Tibial nerve (tissue), 4 donors: ENCODE measurements around the gene SLC6A15.

Experiments used
- EP300 ChIP-seq, 2 donors: sonication (generic); formaldehyde crosslinking; IDR thresholded peaks; one replicate each; pipeline ENCODE4 v1.6.1; 2017; ENCODE audit warnings: antibody characterized with exemption in 2 of 2, mild to moderate bottlenecking in 1 of 2
- POLR2A ChIP-seq, 2 donors: fragments of 450-650 bp; IDR thresholded peaks; one replicate each; pipeline ENCODE4 v1.6.1; 2017; ENCODE audit warnings: antibody characterized with exemption in 2 of 2, mild to moderate bottlenecking in 2 of 2, moderate library complexity in 2 of 2
- TF ChIP-seq, protein P1 (sequence below), 5 experiments: fragments of 200-600 bp in 3 of 5; fragments of 450-650 bp in 2 of 5; sonication (generic) in 3 of 5; IDR thresholded peaks; one replicate each; pipeline ENCODE4 v1.5.1; 2016 to 2019; ENCODE audit warnings: antibody characterized with exemption in 5 of 5, mild to moderate bottlenecking in 3 of 5, moderate library complexity in 2 of 5

DNA sequence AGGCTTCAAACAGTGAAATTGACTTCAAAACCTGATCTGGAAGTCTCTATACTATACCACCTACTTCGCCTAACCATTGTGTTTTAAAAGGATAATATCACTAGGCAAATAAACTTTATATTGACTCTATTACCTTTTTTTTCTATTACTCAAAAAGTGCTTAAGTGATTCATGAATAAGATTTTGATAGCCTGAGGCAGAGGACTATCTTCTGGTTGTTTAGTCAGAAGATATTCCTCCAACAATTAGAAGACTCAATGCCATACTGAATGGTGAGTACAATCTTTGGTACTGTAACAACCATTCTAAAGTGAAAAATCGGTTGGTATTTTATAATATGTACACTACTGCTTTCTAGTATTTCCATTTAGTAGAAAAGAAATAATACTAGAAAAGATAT is 22.8 kb downstream of the SLC6A15 start:
- TF ChIP-seq, protein P1, sequence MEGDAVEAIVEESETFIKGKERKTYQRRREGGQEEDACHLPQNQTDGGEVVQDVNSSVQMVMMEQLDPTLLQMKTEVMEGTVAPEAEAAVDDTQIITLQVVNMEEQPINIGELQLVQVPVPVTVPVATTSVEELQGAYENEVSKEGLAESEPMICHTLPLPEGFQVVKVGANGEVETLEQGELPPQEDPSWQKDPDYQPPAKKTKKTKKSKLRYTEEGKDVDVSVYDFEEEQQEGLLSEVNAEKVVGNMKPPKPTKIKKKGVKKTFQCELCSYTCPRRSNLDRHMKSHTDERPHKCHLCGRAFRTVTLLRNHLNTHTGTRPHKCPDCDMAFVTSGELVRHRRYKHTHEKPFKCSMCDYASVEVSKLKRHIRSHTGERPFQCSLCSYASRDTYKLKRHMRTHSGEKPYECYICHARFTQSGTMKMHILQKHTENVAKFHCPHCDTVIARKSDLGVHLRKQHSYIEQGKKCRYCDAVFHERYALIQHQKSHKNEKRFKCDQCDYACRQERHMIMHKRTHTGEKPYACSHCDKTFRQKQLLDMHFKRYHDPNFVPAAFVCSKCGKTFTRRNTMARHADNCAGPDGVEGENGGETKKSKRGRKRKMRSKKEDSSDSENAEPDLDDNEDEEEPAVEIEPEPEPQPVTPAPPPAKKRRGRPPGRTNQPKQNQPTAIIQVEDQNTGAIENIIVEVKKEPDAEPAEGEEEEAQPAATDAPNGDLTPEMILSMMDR (IDR thresholded peaks at IDR 0.05): no peak
- no peak for TF ChIP-seq POLR2A (IDR thresholded peaks at IDR 0.05)
- TF ChIP-seq EP300 (IDR thresholded peaks at IDR 0.05): no peak
